Natural killer cell (primary cell): ENCODE results near the gene GBA2. TPM values are rescaled to one million over a fixed set of nuclear protein-coding genes. Genes with fewer than 3 reads are reported as not detected.

ENCODE experiments used
- ATAC-seq, 3 donors: fragments of 150-1000 bp in 2 of 3; fragments of 200-7000 bp in 1 of 3; cut with Tn5 transposase; 1 replicate in 1 of 3; 2 replicates in 2 of 3; pipeline ENCODE4 v1.10.0; 2021; ENCODE audit warnings: mild to moderate bottlenecking in 2 of 3, moderate library complexity in 2 of 3
- DNase-seq, 2 donors: peaks; one replicate each; pipeline versions ENCODE4 v3.0.0 to v3.0.0-alpha.2; 2013 to 2021; ENCODE audit warnings: mixed read lengths in 1 of 2
- H3K27ac ChIP-seq: one replicate; pipeline ENCODE4 v1.5.1; 2013; ENCODE audit warnings: mild to moderate bottlenecking, low read length
- H3K27me3 ChIP-seq: one replicate; pipeline ENCODE4 v1.6.1; 2013; ENCODE audit warnings: low read length; ENCODE audit not compliant: control insufficient read depth, insufficient read depth
- H3K36me3 ChIP-seq: one replicate; pipeline ENCODE4 v1.6.1; 2013; ENCODE audit warnings: low read length; ENCODE audit not compliant: control insufficient read depth, insufficient read depth
- H3K4me1 ChIP-seq: one replicate; pipeline ENCODE4 v1.6.1; 2013; ENCODE audit warnings: low read length; ENCODE audit not compliant: control insufficient read depth, insufficient read depth
- H3K4me3 ChIP-seq: one replicate; pipeline ENCODE4 v1.5.1; 2013; ENCODE audit warnings: low read length
- H3K9me3 ChIP-seq: one replicate; pipeline ENCODE4 v1.6.1; 2013; ENCODE audit warnings: low read length; ENCODE audit not compliant: control insufficient read depth, insufficient read depth
- H3K27ac Mint-ChIP-seq, 2 donors: one replicate each; pipeline ENCODE4 v1.8.0; 2022; ENCODE audit warnings: mild to moderate bottlenecking in 2 of 2, mixed read lengths in 2 of 2, moderate library complexity in 1 of 2
- H3K27me3 Mint-ChIP-seq, 2 donors: one replicate each; pipeline ENCODE4 v1.8.0; 2022; ENCODE audit warnings: low read depth in 2 of 2, mixed read lengths in 2 of 2
- H3K36me3 Mint-ChIP-seq: one replicate; pipeline ENCODE4 v1.8.0; 2022; ENCODE audit warnings: mixed read lengths
- H3K4me1 Mint-ChIP-seq, 2 donors: one replicate each; pipeline ENCODE4 v1.8.0; 2022; ENCODE audit warnings: mixed read lengths in 2 of 2
- H3K4me3 Mint-ChIP-seq: one replicate; pipeline ENCODE4 v1.8.0; 2022; ENCODE audit warnings: mild to moderate bottlenecking, moderate library complexity, mixed read lengths
- H3K9me3 Mint-ChIP-seq, 2 donors: one replicate each; pipeline ENCODE4 v1.8.0; 2022; ENCODE audit warnings: mixed read lengths in 2 of 2
- WGBS: methylation state at CpG from one replicate; pipeline ENCODE4 v1.1.7; 2013; ENCODE audit warnings: missing lambda C conversion rate; ENCODE audit not compliant: insufficient coverage; 5-methylcytosine and 5-hydroxymethylcytosine counted together
- intact Hi-C: fragments of 100-400 bp; cut with micrococcal nuclease; formaldehyde crosslinking; loops from one replicate; pipeline ENCODE4 v1.14.2; 2022
- total RNA-seq, 4 donors: library from RNA; stranded (reverse); fragments of 120-200 nt in 1 of 4; gene quantifications; one replicate each; pipeline versions ENCODE4 v1.2.3 to v1.2.4, GENCODE V29; 2013 to 2022
- TF ChIP-seq, protein P1 (sequence below): fragments of 200-600 bp; IDR thresholded peaks from one replicate; pipeline ENCODE4 v1.8.0; 2022; ENCODE audit warnings: antibody characterized with exemption

GBA2 gene
- total RNA-seq, 3 donors from 2014 or later (not counting 1 experiment from before 2014, with no cell fraction given) = 76.4 to 118 (median 101) TPM

DNA sequence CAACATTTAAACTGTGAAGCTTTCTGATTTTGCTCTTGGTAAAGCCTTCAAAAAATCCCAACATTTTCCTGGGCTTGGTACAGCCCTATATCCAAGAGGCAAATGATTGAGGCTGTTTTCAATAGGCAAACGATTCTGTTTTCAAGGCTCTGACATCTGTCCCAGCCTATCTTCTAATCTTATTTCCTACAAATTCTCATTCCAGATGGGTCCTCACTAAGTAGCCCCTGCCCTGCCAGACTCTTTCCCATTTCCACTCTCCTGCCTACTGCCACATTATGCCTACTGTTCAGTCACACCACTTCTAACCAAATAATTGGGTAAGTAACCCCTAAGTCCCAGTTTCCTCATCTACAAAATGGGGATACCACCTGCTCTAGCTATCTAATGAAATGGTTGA, 3.5 kb downstream of the GBA2 start:
- DNase-seq = no peak
- H3K4me3 Mint-ChIP-seq = peak overlapping the region; percentile 53
- no peaks in the 10 kb centered on the region for H3K27me3 Mint-ChIP-seq
- Histone ChIP-seq H3K4me3 (no peak overlapping the region), H3K27me3 (no peaks in the 10 kb centered on the region), H3K36me3 (peaks cover 24% of the 10 kb centered on the region), H3K27ac (no peak overlapping the region), H3K9me3 (no peaks in the 10 kb centered on the region), H3K4me1 (peaks cover 42% of the 10 kb centered on the region)
- H3K36me3 Mint-ChIP-seq = peaks cover 9% of the 10 kb centered on the region
- intact Hi-C loops = loop anchor here (5.0 kb wide), 1 partner anchor 143 kb away; no protein-coding TSS in a partner anchor
- H3K27ac Mint-ChIP-seq = peak overlapping the region in 1 of 2 donors; percentile 32
- TF ChIP-seq, protein P1, sequence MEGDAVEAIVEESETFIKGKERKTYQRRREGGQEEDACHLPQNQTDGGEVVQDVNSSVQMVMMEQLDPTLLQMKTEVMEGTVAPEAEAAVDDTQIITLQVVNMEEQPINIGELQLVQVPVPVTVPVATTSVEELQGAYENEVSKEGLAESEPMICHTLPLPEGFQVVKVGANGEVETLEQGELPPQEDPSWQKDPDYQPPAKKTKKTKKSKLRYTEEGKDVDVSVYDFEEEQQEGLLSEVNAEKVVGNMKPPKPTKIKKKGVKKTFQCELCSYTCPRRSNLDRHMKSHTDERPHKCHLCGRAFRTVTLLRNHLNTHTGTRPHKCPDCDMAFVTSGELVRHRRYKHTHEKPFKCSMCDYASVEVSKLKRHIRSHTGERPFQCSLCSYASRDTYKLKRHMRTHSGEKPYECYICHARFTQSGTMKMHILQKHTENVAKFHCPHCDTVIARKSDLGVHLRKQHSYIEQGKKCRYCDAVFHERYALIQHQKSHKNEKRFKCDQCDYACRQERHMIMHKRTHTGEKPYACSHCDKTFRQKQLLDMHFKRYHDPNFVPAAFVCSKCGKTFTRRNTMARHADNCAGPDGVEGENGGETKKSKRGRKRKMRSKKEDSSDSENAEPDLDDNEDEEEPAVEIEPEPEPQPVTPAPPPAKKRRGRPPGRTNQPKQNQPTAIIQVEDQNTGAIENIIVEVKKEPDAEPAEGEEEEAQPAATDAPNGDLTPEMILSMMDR = no peak
- WGBS = 82% methylated on average over 1 of the region's 1 CpG
- no peak for ATAC-seq
- no peaks in the 10 kb centered on the region for H3K9me3 Mint-ChIP-seq
- peaks cover 63 to 66% of the 10 kb centered on the region in 2 donors for H3K4me1 Mint-ChIP-seq

DNA sequence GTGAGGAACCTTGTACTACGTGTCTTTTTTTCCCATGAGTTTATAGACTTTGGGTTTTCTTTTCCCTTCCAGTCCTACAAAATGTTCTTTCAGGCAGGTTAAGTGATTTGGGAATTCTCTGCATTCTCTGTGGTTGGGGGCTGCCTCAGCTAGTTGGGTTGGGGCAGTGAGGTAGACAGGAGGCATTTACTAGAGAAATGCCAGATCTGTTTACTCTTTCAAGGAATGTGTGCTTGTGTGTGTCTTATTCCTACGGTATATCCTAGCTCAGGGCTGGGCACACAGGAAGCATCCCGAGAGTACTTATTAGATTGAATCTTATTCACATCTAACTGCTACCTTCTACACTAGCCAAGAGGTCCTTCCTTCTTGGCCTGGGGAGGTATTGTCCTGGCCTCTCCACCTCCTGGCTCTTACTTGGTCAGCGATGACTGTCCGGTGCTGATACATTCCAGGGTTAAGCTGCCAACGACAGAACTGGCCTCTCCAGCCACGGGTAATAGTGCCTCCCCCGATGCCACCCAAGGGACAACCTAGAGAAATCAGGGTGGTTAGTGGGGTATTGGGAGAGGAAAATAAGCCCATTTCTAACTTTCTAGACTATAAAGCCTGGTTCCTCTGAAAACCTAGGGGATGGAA, 5.0 kb downstream of the GBA2 start:
- peaks cover 55 to 56% of the 10 kb centered on the region in 2 donors for H3K4me1 Mint-ChIP-seq
- Histone ChIP-seq H3K36me3 (peaks cover 39% of the 10 kb centered on the region), H3K27me3 (no peaks in the 10 kb centered on the region), H3K4me1 (peaks cover 33% of the 10 kb centered on the region), H3K9me3 (no peaks in the 10 kb centered on the region), H3K27ac (no peak overlapping the region), H3K4me3 (no peak overlapping the region)
- no peaks in the 10 kb centered on the region for H3K27me3 Mint-ChIP-seq
- H3K4me3 Mint-ChIP-seq = no peak overlapping the region
- peaks cover 9% of the 10 kb centered on the region for H3K36me3 Mint-ChIP-seq
- no peak overlapping the region for H3K27ac Mint-ChIP-seq
- DNase-seq (no peak), ATAC-seq (no peak)
- intact Hi-C loops = no loop called here
- 97% methylated on average over 8 of the region's 8 CpGs for WGBS
- no peaks in the 10 kb centered on the region for H3K9me3 Mint-ChIP-seq
- TF ChIP-seq, protein P1 = no peak

DNA sequence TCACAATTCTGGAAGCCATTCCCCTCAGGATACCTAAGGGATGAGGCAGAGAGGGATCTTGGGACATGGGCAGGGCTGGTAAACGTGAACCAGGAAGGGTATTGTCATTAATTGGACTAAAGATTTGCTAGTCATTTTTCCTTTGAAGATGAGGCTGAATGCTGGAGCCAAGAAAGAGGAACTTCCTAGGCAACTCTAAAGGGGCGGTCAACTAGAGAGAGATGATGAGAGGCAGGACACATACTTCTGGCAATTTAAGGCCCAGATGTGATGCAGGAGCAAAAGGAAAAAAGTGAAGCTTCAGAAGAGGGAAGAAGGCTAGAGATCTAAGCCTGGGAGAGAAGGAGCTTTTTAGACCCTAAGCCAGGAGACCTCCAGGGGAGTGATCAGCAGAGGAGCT, 5.6 kb downstream of the GBA2 start:
- peaks cover 9% of the 10 kb centered on the region for H3K36me3 Mint-ChIP-seq
- 78% methylated on average over 2 of the region's 2 CpGs for WGBS
- peaks cover 29% of the 10 kb centered on the region for H3K4me1 ChIP-seq

More for the DNA sequence above, 5.6 kb downstream of the GBA2 start:
- TF ChIP-seq, protein P1 = no peak
- Mint-ChIP-seq H3K4me1 (peaks cover 53 to 54% of the 10 kb centered on the region in 2 donors), H3K9me3 (no peaks in the 10 kb centered on the region), H3K27me3 (no peaks in the 10 kb centered on the region), H3K27ac (no peak overlapping the region), H3K4me3 (no peak overlapping the region)
- Histone ChIP-seq H3K27me3 (no peaks in the 10 kb centered on the region), H3K27ac (no peak overlapping the region), H3K9me3 (no peaks in the 10 kb centered on the region), H3K36me3 (peaks cover 44% of the 10 kb centered on the region), H3K4me3 (no peak overlapping the region)
- DNase-seq (no peak), ATAC-seq (no peak)
- intact Hi-C loops = no loop called here
